Stimulated activated naive CD4-positive, alpha-beta T cell (primary cell): ENCODE results near the gene SLC22A31.
"Not testable (repeated sequence)": the region's sequence is repeated elsewhere in the genome, so short reads cannot be mapped to it uniquely, and the experiment has no call there.

Experiments used
- DNase-seq, 6 experiments: peaks; one replicate each; lab custom pipeline; 2025; lab: John Stamatoyannopoulos, UW

SLC22A31 gene

GRCh38 chr16:89200124-89200849 is at the start of gene SLC22A31:
Gene SLC22A31, minus strand, starts transcription at chr16:89200537. Its CDS starts 36 bp downstream, at chr16:89200501.
- DNase-seq = no peak

- peak in 3 of 6 experiments; percentile 16 to 53 (median 51) for DNase-seq
Observed at GRCh38 chr16:89248196-89248982, 48.1 kb upstream of the SLC22A31 start.

GRCh38 chr16:89247734-89248075 is 47.4 kb upstream of the SLC22A31 start:
- not testable (repeated sequence) for DNase-seq

DNA sequence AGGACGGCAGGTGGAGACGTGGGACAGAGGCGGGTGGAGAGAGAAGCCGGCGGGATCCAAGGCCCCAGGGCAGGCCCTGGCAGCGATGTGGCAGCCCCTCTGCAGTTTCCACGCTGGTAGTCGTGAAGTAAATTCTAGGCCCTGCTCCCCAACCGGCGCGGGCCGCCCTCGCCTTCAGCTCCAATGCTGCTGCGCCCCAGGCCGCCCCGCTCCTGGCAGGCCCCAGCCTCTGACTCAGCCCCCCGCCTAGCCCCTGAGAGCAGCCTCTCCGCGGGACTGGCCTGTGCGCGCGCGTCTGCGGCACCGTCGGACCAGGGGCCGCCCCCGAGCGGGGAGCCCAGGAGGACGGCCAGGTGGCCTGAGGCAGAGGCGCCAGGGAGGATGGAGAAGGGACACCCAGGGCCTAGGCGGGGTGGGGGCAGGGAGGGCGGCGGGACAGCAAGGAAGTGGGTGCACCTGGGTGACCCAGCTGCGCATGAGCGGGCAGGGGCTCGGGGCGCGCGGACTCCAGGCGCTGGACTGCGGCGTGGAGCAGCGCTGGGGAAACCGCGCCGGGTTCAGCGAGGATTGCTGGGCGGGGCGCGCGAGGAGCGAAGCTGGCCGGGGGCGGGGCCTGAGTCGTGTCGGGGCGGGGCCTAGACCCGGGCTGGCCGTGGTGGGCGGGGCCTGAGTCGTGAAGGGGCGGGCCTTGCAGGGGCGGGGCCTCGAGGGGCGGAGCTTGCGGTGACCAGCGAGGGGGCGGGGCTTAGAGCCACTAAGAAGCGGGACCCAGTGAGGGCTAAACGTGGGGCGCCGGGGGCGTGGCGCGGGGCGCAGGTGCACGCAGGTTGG is 46.8 kb upstream of the SLC22A31 start:
- peak; percentile 85 to 100 (median 96) for DNase-seq

DNA sequence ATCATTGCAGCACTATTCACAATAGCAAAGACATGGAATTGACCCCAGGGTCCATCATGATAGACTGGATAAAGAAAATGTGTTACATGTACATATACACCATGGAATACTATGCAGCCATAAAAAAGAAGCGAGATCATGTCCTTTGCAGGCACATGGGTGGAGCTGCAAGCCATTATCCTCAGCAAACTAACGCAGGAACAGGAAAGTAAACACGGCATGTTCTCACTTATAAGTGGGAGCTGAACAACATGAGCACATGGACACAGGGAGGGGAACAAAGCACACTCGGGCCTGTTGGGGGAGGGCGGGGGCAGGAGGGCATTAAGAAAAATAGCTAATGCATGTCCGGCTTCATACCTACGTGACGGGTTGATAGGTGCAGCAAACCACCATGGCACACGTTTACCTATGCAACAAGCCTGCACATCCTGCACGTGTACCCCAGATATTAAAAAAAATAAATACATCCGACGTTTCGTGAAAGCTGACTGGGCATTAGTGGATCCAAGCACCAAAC is 46.1 kb upstream of the SLC22A31 start:
- peak in 1 of 6 experiments; percentile 36 for DNase-seq

DNA sequence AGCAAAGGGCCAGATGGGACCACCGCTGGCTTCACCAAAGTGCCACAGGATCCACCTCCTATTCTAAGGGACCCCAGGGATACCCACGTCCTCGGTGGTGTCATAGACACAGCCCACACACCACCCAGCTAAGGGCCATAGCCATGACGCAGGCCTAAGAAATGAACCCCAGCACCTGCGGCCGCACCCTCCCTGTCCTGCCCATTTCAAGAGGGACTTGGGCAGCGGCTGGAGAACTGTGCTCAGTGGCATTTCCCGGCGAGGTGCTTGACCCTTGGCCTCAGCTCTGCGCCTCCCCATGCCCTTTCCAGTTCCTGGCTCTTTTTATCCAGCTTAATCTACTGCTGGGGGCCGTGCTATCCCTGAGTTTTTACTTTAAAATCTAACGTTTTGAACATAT is 44.4 kb upstream of the SLC22A31 start:
- no peak for DNase-seq

DNA sequence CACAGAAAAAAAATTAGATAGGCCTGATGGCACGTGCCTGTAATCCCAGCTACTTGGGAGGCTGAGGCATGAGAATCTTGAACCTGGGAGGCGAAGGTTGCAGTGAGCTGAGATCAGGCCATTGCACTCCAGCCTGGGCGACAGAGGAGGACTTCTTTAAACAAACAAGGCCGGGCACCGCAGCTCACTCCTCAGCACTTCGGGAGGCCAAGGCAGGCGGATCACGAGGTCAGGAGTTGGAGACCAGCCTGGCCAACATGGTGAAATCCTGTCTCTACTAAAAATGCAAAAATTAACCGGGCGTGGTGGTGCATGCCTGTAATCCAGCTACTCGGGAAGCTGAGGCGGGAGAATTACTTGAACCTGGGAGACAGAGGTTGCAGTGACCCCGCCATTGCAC is 43.9 kb upstream of the SLC22A31 start:
- not testable (repeated sequence) for DNase-seq

GRCh38 chr16:89243664-89244063 is 43.3 kb upstream of the SLC22A31 start:
- no peak for DNase-seq

DNA sequence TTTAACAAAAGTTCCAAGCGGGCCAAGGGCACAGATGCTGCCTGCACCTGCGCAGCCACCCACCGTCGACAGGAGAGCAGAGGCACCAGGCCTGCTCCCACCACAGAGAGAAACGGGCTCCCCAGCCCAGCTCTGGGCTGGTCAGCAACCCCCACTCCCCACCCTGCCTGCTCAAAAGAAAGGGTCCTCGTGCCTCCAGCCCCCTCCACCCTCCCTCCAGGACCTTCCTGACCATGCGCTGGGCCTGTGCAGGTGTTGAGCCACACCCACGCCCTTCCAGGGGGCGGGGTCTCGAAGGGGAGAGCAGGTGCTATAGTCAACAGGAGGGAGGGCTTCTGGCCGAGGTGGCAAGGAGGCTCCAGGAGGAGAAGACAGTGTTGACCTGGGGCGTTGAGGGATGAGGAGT is 42.5 kb upstream of the SLC22A31 start:
- DNase-seq = no peak

GRCh38 chr16:89241187-89242007 is 41.1 kb upstream of the SLC22A31 start:
- DNase-seq = peak; percentile 77 to 94 (median 89)

- no peak for DNase-seq
Observed at GRCh38 chr16:89237733-89238132, 37.4 kb upstream of the SLC22A31 start.

DNA sequence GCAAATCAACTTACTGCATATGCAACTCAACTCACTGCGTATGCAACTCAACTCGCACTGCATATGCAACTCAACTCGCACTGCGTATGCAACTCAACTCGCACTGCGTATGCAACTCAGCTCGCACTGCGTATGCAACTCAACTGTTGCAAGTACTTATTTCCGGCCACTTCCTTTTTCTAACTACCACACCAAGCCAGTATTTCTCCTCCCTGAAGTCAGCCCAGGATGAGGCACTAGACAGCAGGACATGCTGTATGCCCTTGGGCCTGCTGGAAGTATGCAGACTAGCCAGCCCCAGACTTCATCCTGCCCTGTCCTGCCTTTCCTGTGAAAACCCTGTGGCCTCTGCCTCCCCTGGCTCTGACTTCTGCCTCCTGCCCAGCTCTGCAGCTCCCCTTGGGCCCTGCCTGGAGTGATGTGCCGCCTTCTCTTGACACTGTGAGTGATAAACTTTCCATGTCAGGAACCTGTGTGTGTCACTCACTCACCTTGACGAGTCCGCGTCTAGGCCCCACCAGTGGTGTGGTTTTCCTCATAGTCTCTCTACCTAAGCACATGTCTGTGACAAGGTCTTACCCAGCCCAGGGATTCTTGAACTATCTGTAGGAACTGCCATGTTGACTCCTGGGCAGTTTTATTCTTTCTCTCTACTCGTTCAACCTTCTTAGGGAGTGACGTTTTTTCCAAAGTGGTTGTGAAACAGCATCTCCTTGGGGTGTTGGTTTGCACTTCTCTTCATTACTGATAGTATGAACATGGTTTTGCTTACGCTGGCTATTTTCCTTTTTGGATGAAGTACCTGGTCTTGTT is 33.5 kb upstream of the SLC22A31 start:
- DNase-seq = no peak

DNA sequence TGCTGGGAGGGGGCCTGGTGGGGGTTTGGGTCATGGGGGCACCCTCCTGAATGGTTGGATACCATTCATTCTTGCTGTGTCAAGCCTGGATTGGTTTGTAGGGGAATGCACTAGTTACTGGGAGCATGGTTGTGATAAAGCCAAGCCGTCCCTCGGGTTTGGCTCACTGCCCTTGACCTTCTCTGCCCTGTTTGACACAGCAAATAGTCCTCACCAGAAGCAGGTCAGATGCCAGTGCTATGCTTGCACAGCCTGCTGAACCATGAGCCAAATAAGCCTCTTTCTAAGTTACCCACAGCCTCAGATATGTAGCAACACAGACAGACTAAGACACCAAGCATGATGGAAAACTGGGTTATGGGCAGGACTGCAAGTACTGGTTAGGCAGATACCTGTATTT is 31.8 kb upstream of the SLC22A31 start:
- DNase-seq = no peak

GRCh38 chr16:89230255-89230654 is 29.9 kb upstream of the SLC22A31 start:
- no peak for DNase-seq

- no peak for DNase-seq
Observed at GRCh38 chr16:89224665-89225064, 24.3 kb upstream of the SLC22A31 start.

GRCh38 chr16:89222931-89223330 is 22.6 kb upstream of the SLC22A31 start:
- DNase-seq = no peak

- no peak for DNase-seq
Observed at GRCh38 chr16:89221604-89222003, 21.3 kb upstream of the SLC22A31 start.

GRCh38 chr16:89219365-89219764 is 19.0 kb upstream of the SLC22A31 start:
- no peak for DNase-seq

GRCh38 chr16:89217388-89218191 is 17.3 kb upstream of the SLC22A31 start, which contains the start of gene ZNF778:
Gene ZNF778, plus strand, starts transcription at chr16:89217703. Its CDS starts 3,425 bp downstream, at chr16:89221128.
- peak; percentile 70 to 82 (median 76) for DNase-seq

DNA sequence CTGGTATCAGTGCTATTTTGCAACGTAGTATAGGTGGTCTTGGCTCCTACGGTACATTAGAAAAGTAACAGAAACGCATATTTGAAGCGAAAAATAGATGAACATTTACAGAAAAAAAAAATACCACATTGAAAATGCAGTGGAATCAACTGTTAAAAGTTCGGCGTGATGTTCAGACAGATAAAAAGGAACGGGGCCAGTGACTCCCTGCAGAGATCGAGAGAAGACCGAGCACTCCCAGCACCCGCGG is 16.7 kb upstream of the SLC22A31 start:
- no peak for DNase-seq
